HepG2 (cell line): ENCODE data around the gene CAMTA1. TPM values are rescaled to one million over a fixed set of nuclear protein-coding genes. Genes with fewer than 3 reads are reported as not detected.

Experiments
- ARID2 ChIP-seq: sonication (generic); formaldehyde crosslinking; IDR thresholded peaks from 2 replicates; pipeline ENCODE4 v1.8.1; 2022; ENCODE audit warnings: mild to moderate bottlenecking, missing genetic modification reagents, borderline replicate concordance
- GABPB1 ChIP-seq: IDR thresholded peaks from 2 replicates; pipeline ENCODE4 v1.6.1; 2016; ENCODE audit warnings: mild to moderate bottlenecking, missing genetic modification reagents, moderate library complexity, missing compliant biosample characterization
- MYC ChIP-seq: sonication (generic); formaldehyde crosslinking; IDR thresholded peaks from 2 replicates; pipeline ENCODE4 v1.9.0; 2021; ENCODE audit warnings: missing genetic modification reagents, borderline replicate concordance
- NCOR1 ChIP-seq: fragments of 200-600 bp; sonication (generic); IDR thresholded peaks from 2 replicates; pipeline ENCODE4 v1.7.0; 2017; ENCODE audit warnings: antibody characterized with exemption, low read length, borderline replicate concordance
- PHF21A ChIP-seq: sonication (generic); formaldehyde crosslinking; IDR thresholded peaks from 2 replicates; pipeline ENCODE4 v1.5.0; 2020; ENCODE audit warnings: mild to moderate bottlenecking, missing genetic modification reagents
- ZFP90 ChIP-seq: sonication (generic); formaldehyde crosslinking; IDR thresholded peaks from 2 replicates; pipeline ENCODE4 v1.8.0; 2022; ENCODE audit warnings: missing genetic modification reagents, mild to moderate bottlenecking, inconsistent platforms, borderline replicate concordance
- ZIK1 ChIP-seq: sonication (generic); formaldehyde crosslinking; IDR thresholded peaks from 2 replicates; pipeline ENCODE4 v1.5.0; 2020; ENCODE audit warnings: mild to moderate bottlenecking, low read depth, missing genetic modification reagents, borderline replicate concordance
- polyA plus RNA-seq, 8 experiments: library from polyadenylated mRNA; depleted of rRNA in 3 of 8; stranded (reverse) in 7 of 8; unstranded in 1 of 8; fragments of >200 nt; fragmentation: Illumina TruSeq in 4 of 8; extraction: Trizol in 4 of 8; gene quantifications; 2 replicates each; pipeline versions ENCODE4 v1.2.1 to v1.2.3, GENCODE V29; 2011 to 2016; ENCODE audit warnings: low read depth in 4 of 8, missing spikeins in 1 of 8, mixed read lengths in 1 of 8; ENCODE audit not compliant: insufficient read depth in 1 of 8
- total RNA-seq, 5 experiments: library from RNA; depleted of rRNA; stranded (reverse); fragments of >200 nt; fragmentation: Illumina TruSeq; extraction: Trizol; gene quantifications; 2 replicates each; pipeline ENCODE4 v1.2.3, GENCODE V29; 2016; ENCODE audit warnings: low read depth in 1 of 5
- TF ChIP-seq, protein P1 (sequence below), 2 experiments: fragments of 450-650 bp in 1 of 2; sonication (generic) in 1 of 2; formaldehyde crosslinking in 1 of 2; IDR thresholded peaks; 2 replicates each; pipeline versions ENCODE4 v1.6.1 to v1.8.0; 2016 to 2022; ENCODE audit warnings: antibody characterized with exemption in 1 of 2, mild to moderate bottlenecking in 1 of 2, missing genetic modification reagents in 1 of 2
- TF ChIP-seq, protein P2 (sequence below): IDR thresholded peaks from 2 replicates; pipeline ENCODE4 v1.4.0; 2020; ENCODE audit warnings: mild to moderate bottlenecking, missing genetic modification reagents
- TF ChIP-seq, protein P3 (sequence below): sonication (generic); formaldehyde crosslinking; IDR thresholded peaks from 2 replicates; pipeline ENCODE4 v1.8.0; 2022; ENCODE audit warnings: mild to moderate bottlenecking, missing genetic modification reagents; ENCODE audit not compliant: insufficient replicate concordance

Gene CAMTA1
- total and polyA plus RNA-seq, 2 of the 13 experiments (the other 11 are each of a cell fraction or from before 2014, with no cell fraction given): 25.0 to 36.4 TPM

DNA sequence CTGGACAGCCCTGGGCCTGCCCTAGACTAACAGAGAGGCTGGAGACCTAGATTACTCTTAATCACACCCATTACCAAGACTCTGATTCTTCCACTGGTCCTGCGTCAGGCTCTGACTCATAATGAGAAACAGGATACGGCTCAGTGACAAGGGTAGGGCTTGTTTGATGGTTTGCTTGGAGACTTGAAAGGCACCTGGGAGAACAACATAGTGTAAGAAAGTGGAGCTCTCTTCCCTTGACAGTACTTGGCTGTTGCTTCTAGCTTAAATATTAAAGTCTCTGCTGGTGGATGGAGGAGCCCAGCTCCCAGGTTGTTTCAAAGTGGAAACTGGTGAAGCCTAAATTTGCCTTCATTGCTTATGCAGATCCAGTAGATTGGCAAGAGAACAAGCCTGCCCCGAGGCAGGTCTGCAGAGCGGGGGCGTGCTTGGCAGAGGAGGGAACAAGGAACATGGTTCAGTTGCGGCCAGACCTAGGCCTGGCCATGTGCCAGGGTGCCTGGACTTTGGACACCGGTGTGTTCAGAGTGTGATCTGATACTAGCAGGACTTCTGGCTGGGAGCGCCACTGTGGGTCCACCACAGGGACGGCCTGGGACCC lies 480.6 kb downstream of the CAMTA1 start (continued):
- TF ChIP-seq, protein P1, sequence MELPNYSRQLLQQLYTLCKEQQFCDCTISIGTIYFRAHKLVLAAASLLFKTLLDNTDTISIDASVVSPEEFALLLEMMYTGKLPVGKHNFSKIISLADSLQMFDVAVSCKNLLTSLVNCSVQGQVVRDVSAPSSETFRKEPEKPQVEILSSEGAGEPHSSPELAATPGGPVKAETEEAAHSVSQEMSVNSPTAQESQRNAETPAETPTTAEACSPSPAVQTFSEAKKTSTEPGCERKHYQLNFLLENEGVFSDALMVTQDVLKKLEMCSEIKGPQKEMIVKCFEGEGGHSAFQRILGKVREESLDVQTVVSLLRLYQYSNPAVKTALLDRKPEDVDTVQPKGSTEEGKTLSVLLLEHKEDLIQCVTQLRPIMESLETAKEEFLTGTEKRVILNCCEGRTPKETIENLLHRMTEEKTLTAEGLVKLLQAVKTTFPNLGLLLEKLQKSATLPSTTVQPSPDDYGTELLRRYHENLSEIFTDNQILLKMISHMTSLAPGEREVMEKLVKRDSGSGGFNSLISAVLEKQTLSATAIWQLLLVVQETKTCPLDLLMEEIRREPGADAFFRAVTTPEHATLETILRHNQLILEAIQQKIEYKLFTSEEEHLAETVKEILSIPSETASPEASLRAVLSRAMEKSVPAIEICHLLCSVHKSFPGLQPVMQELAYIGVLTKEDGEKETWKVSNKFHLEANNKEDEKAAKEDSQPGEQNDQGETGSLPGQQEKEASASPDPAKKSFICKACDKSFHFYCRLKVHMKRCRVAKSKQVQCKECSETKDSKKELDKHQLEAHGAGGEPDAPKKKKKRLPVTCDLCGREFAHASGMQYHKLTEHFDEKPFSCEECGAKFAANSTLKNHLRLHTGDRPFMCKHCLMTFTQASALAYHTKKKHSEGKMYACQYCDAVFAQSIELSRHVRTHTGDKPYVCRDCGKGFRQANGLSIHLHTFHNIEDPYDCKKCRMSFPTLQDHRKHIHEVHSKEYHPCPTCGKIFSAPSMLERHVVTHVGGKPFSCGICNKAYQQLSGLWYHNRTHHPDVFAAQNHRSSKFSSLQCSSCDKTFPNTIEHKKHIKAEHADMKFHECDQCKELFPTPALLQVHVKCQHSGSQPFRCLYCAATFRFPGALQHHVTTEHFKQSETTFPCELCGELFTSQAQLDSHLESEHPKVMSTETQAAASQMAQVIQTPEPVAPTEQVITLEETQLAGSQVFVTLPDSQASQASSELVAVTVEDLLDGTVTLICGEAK (IDR thresholded peaks at IDR 0.05): no peak
- TF ChIP-seq, protein P1 (CRISPR knock-in tag; IDR thresholded peaks at IDR 0.05): no peak
- no peak for TF ChIP-seq ZFP90 (CRISPR knock-in tag)
- TF ChIP-seq MYC (CRISPR knock-in tag): peak; percentile 64; the same call in 1 of the 2 replicates
- TF ChIP-seq ARID2 (CRISPR knock-in tag): no peak
- TF ChIP-seq NCOR1: peak; percentile 59
- TF ChIP-seq GABPB1 (CRISPR knock-in tag): peak; percentile 27; the same call in 1 of the 2 replicates
- TF ChIP-seq ZIK1 (CRISPR knock-in tag): no peak
- TF ChIP-seq, protein P2, sequence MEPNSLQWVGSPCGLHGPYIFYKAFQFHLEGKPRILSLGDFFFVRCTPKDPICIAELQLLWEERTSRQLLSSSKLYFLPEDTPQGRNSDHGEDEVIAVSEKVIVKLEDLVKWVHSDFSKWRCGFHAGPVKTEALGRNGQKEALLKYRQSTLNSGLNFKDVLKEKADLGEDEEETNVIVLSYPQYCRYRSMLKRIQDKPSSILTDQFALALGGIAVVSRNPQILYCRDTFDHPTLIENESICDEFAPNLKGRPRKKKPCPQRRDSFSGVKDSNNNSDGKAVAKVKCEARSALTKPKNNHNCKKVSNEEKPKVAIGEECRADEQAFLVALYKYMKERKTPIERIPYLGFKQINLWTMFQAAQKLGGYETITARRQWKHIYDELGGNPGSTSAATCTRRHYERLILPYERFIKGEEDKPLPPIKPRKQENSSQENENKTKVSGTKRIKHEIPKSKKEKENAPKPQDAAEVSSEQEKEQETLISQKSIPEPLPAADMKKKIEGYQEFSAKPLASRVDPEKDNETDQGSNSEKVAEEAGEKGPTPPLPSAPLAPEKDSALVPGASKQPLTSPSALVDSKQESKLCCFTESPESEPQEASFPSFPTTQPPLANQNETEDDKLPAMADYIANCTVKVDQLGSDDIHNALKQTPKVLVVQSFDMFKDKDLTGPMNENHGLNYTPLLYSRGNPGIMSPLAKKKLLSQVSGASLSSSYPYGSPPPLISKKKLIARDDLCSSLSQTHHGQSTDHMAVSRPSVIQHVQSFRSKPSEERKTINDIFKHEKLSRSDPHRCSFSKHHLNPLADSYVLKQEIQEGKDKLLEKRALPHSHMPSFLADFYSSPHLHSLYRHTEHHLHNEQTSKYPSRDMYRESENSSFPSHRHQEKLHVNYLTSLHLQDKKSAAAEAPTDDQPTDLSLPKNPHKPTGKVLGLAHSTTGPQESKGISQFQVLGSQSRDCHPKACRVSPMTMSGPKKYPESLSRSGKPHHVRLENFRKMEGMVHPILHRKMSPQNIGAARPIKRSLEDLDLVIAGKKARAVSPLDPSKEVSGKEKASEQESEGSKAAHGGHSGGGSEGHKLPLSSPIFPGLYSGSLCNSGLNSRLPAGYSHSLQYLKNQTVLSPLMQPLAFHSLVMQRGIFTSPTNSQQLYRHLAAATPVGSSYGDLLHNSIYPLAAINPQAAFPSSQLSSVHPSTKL: peak; percentile 73
- peak; percentile 66 for TF ChIP-seq PHF21A (CRISPR knock-in tag)
- TF ChIP-seq, protein P3, sequence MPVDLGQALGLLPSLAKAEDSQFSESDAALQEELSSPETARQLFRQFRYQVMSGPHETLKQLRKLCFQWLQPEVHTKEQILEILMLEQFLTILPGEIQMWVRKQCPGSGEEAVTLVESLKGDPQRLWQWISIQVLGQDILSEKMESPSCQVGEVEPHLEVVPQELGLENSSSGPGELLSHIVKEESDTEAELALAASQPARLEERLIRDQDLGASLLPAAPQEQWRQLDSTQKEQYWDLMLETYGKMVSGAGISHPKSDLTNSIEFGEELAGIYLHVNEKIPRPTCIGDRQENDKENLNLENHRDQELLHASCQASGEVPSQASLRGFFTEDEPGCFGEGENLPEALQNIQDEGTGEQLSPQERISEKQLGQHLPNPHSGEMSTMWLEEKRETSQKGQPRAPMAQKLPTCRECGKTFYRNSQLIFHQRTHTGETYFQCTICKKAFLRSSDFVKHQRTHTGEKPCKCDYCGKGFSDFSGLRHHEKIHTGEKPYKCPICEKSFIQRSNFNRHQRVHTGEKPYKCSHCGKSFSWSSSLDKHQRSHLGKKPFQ (CRISPR knock-in tag): peak; percentile 80
